ENCODE data around the gene HM13. TPM values are rescaled to one million over a fixed set of nuclear protein-coding genes. Genes with fewer than 3 reads are reported as not detected.
"Not testable (repeated sequence)": the region's sequence is repeated elsewhere in the genome, so short reads cannot be mapped to it uniquely, and the experiment has no call there.

HM13 gene
- total and polyA plus RNA-seq, 9 of the 15 experiments (the other 6 are each of a cell fraction or from before 2014, with no cell fraction given), result 7.7 to 136 (median 74.5) TPM

GRCh38 chr20:31502884-31503673 lies 11.2 kb upstream of the HM13 start:
- H3K27ac ChIP-seq (ENCODE audit: extremely low read depth, low read depth, low read length); H3K79me2 ChIP-seq (ENCODE audit: control insufficient read depth, insufficient read depth, low read length); H3K36me3 ChIP-seq (ENCODE audit: control insufficient read depth, insufficient read depth, low read length); H3K27me3 ChIP-seq (ENCODE audit: control insufficient read depth in 2 of 2, insufficient read depth in 2 of 2, low read length in 2 of 2); H3K4me1 ChIP-seq (replicated peaks in 1 of 2; ENCODE audit: control insufficient read depth in 2 of 2, insufficient read depth in 2 of 2, low read length in 2 of 2); H4K20me1 ChIP-seq (replicated peaks; ENCODE audit: control insufficient read depth, insufficient read depth, low read length); in situ Hi-C loops (cut with MboI); H3K4me2 ChIP-seq (ENCODE audit: insufficient read depth, low read length); H3K9ac ChIP-seq (ENCODE audit: insufficient read depth in 1 of 2, low read depth in 2 of 2, low read length in 2 of 2); H3K9me3 ChIP-seq (replicated peaks; ENCODE audit: control insufficient read depth, insufficient read depth, low read depth, low read length); H3K9me1 ChIP-seq (ENCODE audit: control insufficient read depth, insufficient read depth, low read length); BruUV-seq (replicated peaks); H2AFZ ChIP-seq (ENCODE audit: low read depth, low read length); H3K4me3 ChIP-seq: not testable (repeated sequence)
- ATAC-seq, result peak; percentile 99
- peak; percentile 83 to 91 (median 87) for DNase-seq (ENCODE audit: extremely low read depth in 1 of 4, low spot score in 3 of 4)
- POLR2A ChIA-PET, result interaction anchor here (0.6 to 0.9 kb wide), 3 partner anchors 18 to 96 kb away, joined by 3 read pairs; no protein-coding TSS in a partner anchor
- FAIRE-seq, result peak; percentile 83
- intact Hi-C loops (cut with micrococcal nuclease), result loop anchor here (1.0 to 5.0 kb wide), 3 partner anchors 43 to 190 kb away; no protein-coding TSS in a partner anchor
- CTCF ChIA-PET (ENCODE audit: low intra/inter-chr PET ratio), result interaction anchor here (0.6 to 1.8 kb wide), 8 partner anchors 11 to 190 kb away, joined by 3 to 9 read pairs (median 3); no protein-coding TSS in a partner anchor
- 15% methylated on average over 20 of the region's 20 CpGs for WGBS (ENCODE audit: insufficient coverage, low coverage, missing lambda C conversion rate)
- peak; percentile 46; the same call in 1 of the 2 replicates for TF ChIP-seq RB1 (IDR thresholded peaks at IDR 0.05; ENCODE audit: low read depth)
- TF ChIP-seq ZSCAN29 (IDR thresholded peaks at IDR 0.05), result 0 out of 2 replicates have a peak, but pooled peaks have one; percentile 20
- TF ChIP-seq CTBP1 (IDR thresholded peaks at IDR 0.05; ENCODE audit: borderline replicate concordance), result peak; percentile 67; the same call in 1 of the 2 replicates
- TF ChIP-seq STAG1 (CRISPR knock-in tag; IDR thresholded peaks at IDR 0.05; ENCODE audit: borderline replicate concordance), result peak; percentile 69; the same call in 1 of the 2 replicates
- 0 out of 2 replicates have a peak, but pooled peaks have one; percentile 24 for TF ChIP-seq BHLHE40 (IDR thresholded peaks at IDR 0.05; ENCODE audit: low read length)
- 0 out of 2 replicates have a peak, but pooled peaks have one; percentile 10 for TF ChIP-seq PHB2 (IDR thresholded peaks at IDR 0.05; ENCODE audit: low read depth)
- peak; percentile 44 for TF ChIP-seq CTCFL (IDR thresholded peaks at IDR 0.05; ENCODE audit: borderline replicate concordance, insufficient read depth, low read depth, low read length, poor library complexity, severe bottlenecking)
- peak; percentile 53 for TF ChIP-seq CREM (IDR thresholded peaks at IDR 0.05; ENCODE audit: low read depth)
- 0 out of 2 replicates have a peak, but pooled peaks have one; percentile 23 for TF ChIP-seq PHF21A (IDR thresholded peaks at IDR 0.05; ENCODE audit: borderline replicate concordance, low read depth)
- peak; percentile 82 for TF ChIP-seq EGR1 (conservative IDR thresholded peaks at IDR 0.05)
- TF ChIP-seq SRF (CRISPR knock-in tag; IDR thresholded peaks at IDR 0.05), result 0 out of 4 replicates have a peak, but pooled peaks of 1 of the 2 experiments have one; percentile 12
- TF ChIP-seq TBP (optimal IDR thresholded peaks at IDR 0.05; ENCODE audit: low read depth, low read length), result peak; percentile 93
- TF ChIP-seq TFAP4 (CRISPR knock-in tag; IDR thresholded peaks at IDR 0.05; ENCODE audit: borderline replicate concordance), result peak; percentile 68; the same call in 1 of the 2 replicates
- TF ChIP-seq CTCF (IDR thresholded peaks at IDR 0.05 in 2 of 3, conservative IDR thresholded peaks at IDR 0.05 in 1 of 3; ENCODE audit: insufficient read depth in 2 of 3, low read depth in 1 of 3, low read length in 3 of 3), result peak; percentile 88 to 98 (median 95)
